ENCODE data around the gene SERPINE1.

GRCh38 chr7:101108330-101108857 lies 18.5 kb upstream of the SERPINE1 start:
- TF ChIP-seq POLR2AphosphoS5 (IDR thresholded peaks at IDR 0.05; ENCODE audit: low read depth, low read length), result no peak
- TF ChIP-seq TAF1 (IDR thresholded peaks at IDR 0.05; ENCODE audit: borderline replicate concordance, insufficient read depth, low read length), result no peak
- TF ChIP-seq REST (IDR thresholded peaks at IDR 0.05; ENCODE audit: insufficient read depth in 1 of 2, low read depth in 2 of 2, low read length in 2 of 2), result no peak
- TF ChIP-seq SIN3A (IDR thresholded peaks at IDR 0.05; ENCODE audit: borderline replicate concordance, insufficient read depth, low read length), result no peak
